Cardiac fibroblast (primary cell): ENCODE measurements around the gene SLC27A3.
"Not testable (repeated sequence)": the region's sequence is repeated elsewhere in the genome, so short reads cannot be mapped to it uniquely, and the experiment has no call there.

Experiments
- DNase-seq, 2 donors: peaks; one replicate each; pipeline versions ENCODE4 v3.0.0 to v3.0.0-alpha.2; 2010; ENCODE audit warnings: low read depth in 2 of 2
- H3K4me3 ChIP-seq, 2 donors: replicated peaks in 1 of 2; 1 replicate in 1 of 2; 2 replicates in 1 of 2; pipeline ENCODE4 v1.5.1; 2011; ENCODE audit warnings: low read depth in 2 of 2, low read length in 2 of 2, mild to moderate bottlenecking in 2 of 2, moderate library complexity in 1 of 2
- CTCF ChIP-seq: IDR thresholded peaks from one replicate; pipeline ENCODE4 v1.5.1; 2011; ENCODE audit warnings: low read depth, mild to moderate bottlenecking, low read length, inconsistent platforms

SLC27A3 gene

GRCh38 chr1:153764310-153764709 is 10.9 kb upstream of the SLC27A3 start:
- no peak for TF ChIP-seq CTCF
- no peak overlapping the region for H3K4me3 ChIP-seq
- DNase-seq = no peak

GRCh38 chr1:153766663-153767062 is 8.5 kb upstream of the SLC27A3 start:
- not testable (repeated sequence) for H3K4me3 ChIP-seq, DNase-seq

- no peak for TF ChIP-seq CTCF
- no peak for DNase-seq
- no peak overlapping the region for H3K4me3 ChIP-seq
Observed at GRCh38 chr1:153767519-153767918, 7.7 kb upstream of the SLC27A3 start.

GRCh38 chr1:153768316-153769181 is 6.7 kb upstream of the SLC27A3 start:
- no peak for DNase-seq
- no peak for TF ChIP-seq CTCF

GRCh38 chr1:153769221-153769620 is 6.0 kb upstream of the SLC27A3 start:
- H3K4me3 ChIP-seq = no peak overlapping the region
- TF ChIP-seq CTCF = no peak
- DNase-seq = no peak

More at GRCh38 chr1:153768316-153769181, 6.7 kb upstream of the SLC27A3 start:
- H3K4me3 ChIP-seq = no peak overlapping the region

- no peak for TF ChIP-seq CTCF
- DNase-seq = no peak
- no peak overlapping the region for H3K4me3 ChIP-seq
Observed at GRCh38 chr1:153770797-153771196, 4.4 kb upstream of the SLC27A3 start.

GRCh38 chr1:153771261-153771660 is 3.9 kb upstream of the SLC27A3 start:
- H3K4me3 ChIP-seq = no peak overlapping the region
- TF ChIP-seq CTCF = no peak
- DNase-seq = no peak
